IMR-90 (cell line): ENCODE measurements around the gene CCNE1. TPM values are rescaled to one million over a fixed set of nuclear protein-coding genes. Genes with fewer than 3 reads are reported as not detected.

Experiments
- ATAC-seq: fragments of 200-7000 bp; cut with Tn5 transposase; 2 replicates; pipeline ENCODE4 v1.9.1; 2020; ENCODE audit warnings: low read depth, mild to moderate bottlenecking, moderate library complexity
- BruUV-seq: library from RNA; stranded (reverse); fragments of 400-500 nt; replicated peaks from 2 replicates; lab custom pipeline; 2021; lab: Mats Ljungman, UMichigan
- CTCF ChIA-PET: fragments of 300-600 bp; formaldehyde crosslinking; extraction: SDS; loops from one replicate; lab custom pipeline; 2021; ENCODE audit warnings: antibody characterized with exemption; lab: Yijun Ruan, JAX
- POLR2A ChIA-PET: fragments of 300-600 bp; sonication (Branson Sonifier 250); formaldehyde crosslinking; loops from one replicate; lab custom pipeline; 2022; ENCODE audit warnings: antibody characterized with exemption; ENCODE audit not compliant: unreplicated experiment; lab: Charles Lee
- DNase-seq: peaks from one replicate; pipeline ENCODE4 v3.0.0; 2013
- H2AFZ ChIP-seq: replicated peaks from 2 replicates; pipeline ENCODE3; 2013; ENCODE audit warnings: low read length, mild to moderate bottlenecking; ENCODE audit not compliant: poor library complexity
- H2AK5ac ChIP-seq: 2 replicates; pipeline ENCODE4 v1.6.1; 2013; ENCODE audit warnings: low read depth, low read length, inconsistent platforms
- H2AK9ac ChIP-seq: replicated peaks from 2 replicates; pipeline ENCODE3; 2013; ENCODE audit warnings: mild to moderate bottlenecking, low read depth, low read length, moderate library complexity; ENCODE audit not compliant: poor library complexity
- H2BK120ac ChIP-seq: 2 replicates; pipeline ENCODE4 v1.6.1; 2013; ENCODE audit warnings: low read depth, low read length, inconsistent platforms
- H2BK15ac ChIP-seq: 3 replicates; pipeline ENCODE4 v1.6.1; 2013; ENCODE audit warnings: low read depth, low read length, inconsistent platforms
- H2BK20ac ChIP-seq: 2 replicates; pipeline ENCODE4 v1.6.1; 2013; ENCODE audit warnings: low read depth, mild to moderate bottlenecking, inconsistent platforms, low read length, moderate library complexity
- H2BK5ac ChIP-seq: 2 replicates; pipeline ENCODE4 v1.6.1; 2013; ENCODE audit warnings: mild to moderate bottlenecking, low read depth, low read length, inconsistent platforms; ENCODE audit not compliant: poor library complexity, severe bottlenecking
- H3K14ac ChIP-seq: replicated peaks from 2 replicates; pipeline ENCODE4 v1.6.1; 2013; ENCODE audit warnings: low read depth, low read length, inconsistent platforms
- H3K18ac ChIP-seq: 2 replicates; pipeline ENCODE4 v1.6.1; 2013; ENCODE audit warnings: low read depth, low read length, control low read depth
- H3K23ac ChIP-seq: 2 replicates; pipeline ENCODE4 v1.6.1; 2013; ENCODE audit warnings: low read depth, low read length, inconsistent platforms
- H3K27ac ChIP-seq: 2 replicates; pipeline ENCODE4 v1.5.1; 2013; ENCODE audit warnings: mild to moderate bottlenecking, control low read depth, low read length; ENCODE audit not compliant: insufficient read depth
- H3K27me3 ChIP-seq: 2 replicates; pipeline ENCODE4 v1.6.1; 2013; ENCODE audit warnings: low read length; ENCODE audit not compliant: control insufficient read depth, insufficient read depth
- H3K36me3 ChIP-seq: 2 replicates; pipeline ENCODE4 v1.6.1; 2013; ENCODE audit warnings: low read length, mixed read lengths; ENCODE audit not compliant: control insufficient read depth, insufficient read depth
- H3K4ac ChIP-seq: 2 replicates; pipeline ENCODE4 v1.6.1; 2013; ENCODE audit warnings: low read depth, low read length, inconsistent platforms
- H3K4me1 ChIP-seq: 2 replicates; pipeline ENCODE4 v1.6.1; 2013; ENCODE audit warnings: low read length, mixed read lengths; ENCODE audit not compliant: control insufficient read depth, insufficient read depth
- H3K4me2 ChIP-seq: 2 replicates; pipeline ENCODE4 v1.6.1; 2013; ENCODE audit warnings: low read depth, mild to moderate bottlenecking, control low read depth, low read length, moderate library complexity
- H3K4me3 ChIP-seq: 2 replicates; pipeline ENCODE4 v1.5.1; 2013; ENCODE audit warnings: low read depth, mild to moderate bottlenecking, control low read depth, low read length, moderate library complexity; ENCODE audit not compliant: insufficient read depth
- H3K56ac ChIP-seq: 2 replicates; pipeline ENCODE4 v1.6.1; 2013; ENCODE audit warnings: low read length, inconsistent platforms; ENCODE audit not compliant: insufficient read depth; ENCODE audit errors: extremely low read depth
- H3K79me1 ChIP-seq, 2 experiments: 2 replicates each; pipeline ENCODE4 v1.6.1; 2013; ENCODE audit warnings: low read length in 2 of 2, inconsistent platforms in 1 of 2, low read depth in 1 of 2
- H3K9ac ChIP-seq: 2 replicates; pipeline ENCODE4 v1.6.1; 2013; ENCODE audit warnings: low read depth, low read length, control low read depth
- H3K9me1 ChIP-seq: 2 replicates; pipeline ENCODE4 v1.6.1; 2013; ENCODE audit warnings: low read length, inconsistent platforms; ENCODE audit not compliant: insufficient read depth
- H3K9me3 ChIP-seq: 2 replicates; pipeline ENCODE4 v1.6.1; 2013; ENCODE audit warnings: low read length; ENCODE audit not compliant: control insufficient read depth, insufficient read depth
- H4K20me1 ChIP-seq: 2 replicates; pipeline ENCODE4 v1.6.1; 2013; ENCODE audit warnings: low read length, inconsistent platforms; ENCODE audit not compliant: insufficient read depth
- H4K5ac ChIP-seq: 2 replicates; pipeline ENCODE4 v1.6.1; 2013; ENCODE audit warnings: mild to moderate bottlenecking, low read depth, low read length, control low read depth
- H4K8ac ChIP-seq, 2 experiments: 2 replicates each; pipeline ENCODE4 v1.6.1; 2013; ENCODE audit warnings: low read depth in 2 of 2, low read length in 2 of 2, control low read depth in 1 of 2, inconsistent platforms in 1 of 2
- H4K91ac ChIP-seq: 2 replicates; pipeline ENCODE4 v1.6.1; 2013; ENCODE audit warnings: low read depth, low read length, inconsistent platforms; ENCODE audit not compliant: insufficient read depth
- CEBPB ChIP-seq: IDR thresholded peaks from 2 replicates; pipeline ENCODE4 v1.6.1; 2012; ENCODE audit warnings: low read depth, low read length, improper control_type of control experiment
- FOS ChIP-seq: fragments of 150-350 bp; IDR thresholded peaks from 2 replicates; pipeline ENCODE4 v1.6.1; 2016; ENCODE audit warnings: low read depth, low read length
- MAFK ChIP-seq: IDR thresholded peaks from 2 replicates; pipeline ENCODE4 v1.6.1; 2012; ENCODE audit warnings: low read depth, low read length, improper control_type of control experiment
- MAZ ChIP-seq: IDR thresholded peaks from 2 replicates; pipeline ENCODE4 v1.6.1; 2012; ENCODE audit warnings: low read depth, mild to moderate bottlenecking, low read length, improper control_type of control experiment, moderate library complexity, borderline replicate concordance
- MXI1 ChIP-seq: IDR thresholded peaks from 2 replicates; pipeline ENCODE4 v1.6.1; 2012; ENCODE audit warnings: low read depth, mild to moderate bottlenecking, low read length, moderate library complexity, borderline replicate concordance
- NFE2L2 ChIP-seq: fragments of 150-350 bp; IDR thresholded peaks from 2 replicates; pipeline ENCODE4 v1.6.1; 2016; ENCODE audit warnings: low read depth, mild to moderate bottlenecking, low read length
- POLR2A ChIP-seq: IDR thresholded peaks from 2 replicates; pipeline ENCODE4 v1.6.1; 2012; ENCODE audit warnings: mild to moderate bottlenecking, low read depth, low read length
- RAD21 ChIP-seq: IDR thresholded peaks from 2 replicates; pipeline ENCODE4 v1.6.1; 2012; ENCODE audit warnings: low read length, improper control_type of control experiment
- RCOR1 ChIP-seq: IDR thresholded peaks from 2 replicates; pipeline ENCODE4 v1.6.1; 2012; ENCODE audit warnings: mild to moderate bottlenecking, low read length, improper control_type of control experiment; ENCODE audit not compliant: insufficient replicate concordance
- RFX5 ChIP-seq: IDR thresholded peaks from 2 replicates; pipeline ENCODE4 v1.8.0; 2012; ENCODE audit warnings: low read depth, mild to moderate bottlenecking, low read length, moderate library complexity
- SMC3 ChIP-seq: fragments of 150-350 bp; IDR thresholded peaks from 2 replicates; pipeline ENCODE4 v1.6.1; 2016; ENCODE audit warnings: low read depth, mild to moderate bottlenecking, antibody characterized with exemption, low read length, moderate library complexity
- WGBS, 2 experiments: methylation state at CpG; one replicate each; pipeline versions ENCODE4 v1.1.5 to v1.1.7; 2013; ENCODE audit warnings: missing lambda C conversion rate in 2 of 2; ENCODE audit not compliant: insufficient read length in 1 of 2; ENCODE audit errors: extremely low coverage in 2 of 2; 5-methylcytosine and 5-hydroxymethylcytosine counted together
- dilution Hi-C: fragments of 300-500 bp; cut with HindIII; formaldehyde crosslinking; loops from one replicate; pipeline ENCODE4 v1.14.3; 2018; ENCODE audit warnings: low sequenced_read_pairs; ENCODE audit not compliant: unreplicated experiment
- in situ Hi-C: fragments of 300-500 bp; cut with MboI; formaldehyde crosslinking; loops from 3 replicates; pipeline ENCODE4 v1.14.3; 2019; ENCODE audit warnings: low sequenced_read_pairs, inconsistent platforms, mixed read lengths
- intact Hi-C: fragments of 100-400 bp; cut with micrococcal nuclease; formaldehyde crosslinking; loops from 2 replicates; pipeline ENCODE4 v1.10.0; 2022
- polyA plus RNA-seq, 3 experiments: library from polyadenylated mRNA; depleted of rRNA; stranded (reverse); fragments of >200 nt; gene quantifications; 2 replicates each; pipeline ENCODE4 v1.2.3, GENCODE V29; 2012; ENCODE audit warnings: low replicate concordance in 1 of 3
- total RNA-seq: library from RNA; depleted of rRNA; stranded (reverse); fragments of >200 nt; gene quantifications from 2 replicates; pipeline ENCODE4 v1.2.3, GENCODE V29; 2012
- TF ChIP-seq, protein P1 (sequence below): conservative IDR thresholded peaks from 2 replicates; pipeline ENCODE4 v1.5.1; 2012; ENCODE audit warnings: mild to moderate bottlenecking, low read depth, low read length, improper control_type of control experiment
- TF ChIP-seq, protein P2 (sequence below): fragments of 150-350 bp; IDR thresholded peaks from 2 replicates; pipeline ENCODE4 v1.6.1; 2016; ENCODE audit warnings: low read depth, mild to moderate bottlenecking, low read length, moderate library complexity, borderline replicate concordance
- TF ChIP-seq, protein P3 (sequence below): fragments of 150-350 bp; IDR thresholded peaks from 2 replicates; pipeline ENCODE4 v1.6.1; 2017; ENCODE audit warnings: mild to moderate bottlenecking, antibody characterized with exemption, low read length, low read depth

CCNE1 gene
- total and polyA plus RNA-seq, 2 of the 4 experiments (the other 2 are of a cell fraction) = 6.8 to 7.0 TPM

DNA sequence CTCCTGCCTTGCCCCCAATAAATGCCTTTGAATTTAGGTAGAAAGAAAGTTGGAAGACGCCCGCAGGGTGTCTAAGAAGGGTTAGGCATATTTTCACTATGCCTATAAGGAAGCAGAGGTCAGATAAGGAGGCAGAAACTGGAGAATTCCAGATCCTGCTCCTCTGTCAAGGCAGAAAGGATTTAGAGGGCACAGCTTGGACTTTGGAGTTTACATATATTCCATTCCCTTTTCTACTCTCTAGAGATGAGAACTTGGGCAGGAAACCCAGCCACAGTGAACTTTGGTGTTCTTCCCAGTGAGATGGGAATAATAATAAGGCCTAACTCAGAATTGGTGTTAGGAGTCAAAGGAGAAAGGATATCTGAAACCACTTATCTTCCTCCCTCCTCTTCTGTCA is 37.4 kb downstream of the CCNE1 start:
- no peak overlapping the region for H2BK120ac ChIP-seq
- no peaks in the 10 kb centered on the region for H3K79me1 ChIP-seq
- POLR2A ChIA-PET = no interaction called here
- DNase-seq (no peak), ATAC-seq (no peak)
- H4K5ac ChIP-seq = no peak overlapping the region
- H3K56ac ChIP-seq = no peak overlapping the region
- H3K23ac ChIP-seq = no peak overlapping the region
- H2AK5ac ChIP-seq = no peak overlapping the region
- no peak overlapping the region for H3K27ac ChIP-seq
- no peaks in the 10 kb centered on the region; the same call in 1 of the 2 replicates for H4K20me1 ChIP-seq
- intact Hi-C loops (no loop called here), in situ Hi-C loops (loop anchor here (5.0 kb wide), 1 partner anchor 37 kb away; the partner anchor contains the start of gene CCNE1), dilution Hi-C loops (no loop called here)
- H3K4me2 ChIP-seq = no peak overlapping the region
- H3K9me3 ChIP-seq = no peaks in the 10 kb centered on the region
- H2BK20ac ChIP-seq = no peak overlapping the region
- no peak overlapping the region for H3K9ac ChIP-seq
- no peak overlapping the region for H3K4ac ChIP-seq
- H4K8ac ChIP-seq = no peak overlapping the region
- TF ChIP-seq, protein P1, sequence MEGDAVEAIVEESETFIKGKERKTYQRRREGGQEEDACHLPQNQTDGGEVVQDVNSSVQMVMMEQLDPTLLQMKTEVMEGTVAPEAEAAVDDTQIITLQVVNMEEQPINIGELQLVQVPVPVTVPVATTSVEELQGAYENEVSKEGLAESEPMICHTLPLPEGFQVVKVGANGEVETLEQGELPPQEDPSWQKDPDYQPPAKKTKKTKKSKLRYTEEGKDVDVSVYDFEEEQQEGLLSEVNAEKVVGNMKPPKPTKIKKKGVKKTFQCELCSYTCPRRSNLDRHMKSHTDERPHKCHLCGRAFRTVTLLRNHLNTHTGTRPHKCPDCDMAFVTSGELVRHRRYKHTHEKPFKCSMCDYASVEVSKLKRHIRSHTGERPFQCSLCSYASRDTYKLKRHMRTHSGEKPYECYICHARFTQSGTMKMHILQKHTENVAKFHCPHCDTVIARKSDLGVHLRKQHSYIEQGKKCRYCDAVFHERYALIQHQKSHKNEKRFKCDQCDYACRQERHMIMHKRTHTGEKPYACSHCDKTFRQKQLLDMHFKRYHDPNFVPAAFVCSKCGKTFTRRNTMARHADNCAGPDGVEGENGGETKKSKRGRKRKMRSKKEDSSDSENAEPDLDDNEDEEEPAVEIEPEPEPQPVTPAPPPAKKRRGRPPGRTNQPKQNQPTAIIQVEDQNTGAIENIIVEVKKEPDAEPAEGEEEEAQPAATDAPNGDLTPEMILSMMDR = no peak
- TF ChIP-seq POLR2A (no peak), CEBPB (no peak), MAZ (no peak), FOS (no peak), RCOR1 (no peak), SMC3 (no peak), RAD21 (no peak), MXI1 (no peak), RFX5 (no peak), MAFK (no peak), NFE2L2 (no peak)
- TF ChIP-seq, protein P2, sequence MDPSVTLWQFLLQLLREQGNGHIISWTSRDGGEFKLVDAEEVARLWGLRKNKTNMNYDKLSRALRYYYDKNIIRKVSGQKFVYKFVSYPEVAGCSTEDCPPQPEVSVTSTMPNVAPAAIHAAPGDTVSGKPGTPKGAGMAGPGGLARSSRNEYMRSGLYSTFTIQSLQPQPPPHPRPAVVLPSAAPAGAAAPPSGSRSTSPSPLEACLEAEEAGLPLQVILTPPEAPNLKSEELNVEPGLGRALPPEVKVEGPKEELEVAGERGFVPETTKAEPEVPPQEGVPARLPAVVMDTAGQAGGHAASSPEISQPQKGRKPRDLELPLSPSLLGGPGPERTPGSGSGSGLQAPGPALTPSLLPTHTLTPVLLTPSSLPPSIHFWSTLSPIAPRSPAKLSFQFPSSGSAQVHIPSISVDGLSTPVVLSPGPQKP = no peak
- TF ChIP-seq, protein P3, sequence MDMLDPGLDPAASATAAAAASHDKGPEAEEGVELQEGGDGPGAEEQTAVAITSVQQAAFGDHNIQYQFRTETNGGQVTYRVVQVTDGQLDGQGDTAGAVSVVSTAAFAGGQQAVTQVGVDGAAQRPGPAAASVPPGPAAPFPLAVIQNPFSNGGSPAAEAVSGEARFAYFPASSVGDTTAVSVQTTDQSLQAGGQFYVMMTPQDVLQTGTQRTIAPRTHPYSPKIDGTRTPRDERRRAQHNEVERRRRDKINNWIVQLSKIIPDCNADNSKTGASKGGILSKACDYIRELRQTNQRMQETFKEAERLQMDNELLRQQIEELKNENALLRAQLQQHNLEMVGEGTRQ = no peak
- no peak overlapping the region for H2AK9ac ChIP-seq
- no peak overlapping the region for H2AFZ ChIP-seq
- H4K91ac ChIP-seq = no peak overlapping the region
- peaks cover 4% of the 10 kb centered on the region; the same call in 1 of the 2 replicates for H3K27me3 ChIP-seq
- no peak overlapping the region for H2BK5ac ChIP-seq
- CTCF ChIA-PET = no interaction called here
- no CpG with 5 or more reads among the region's 2 CpGs for WGBS, 2 experiments
- no peak overlapping the region for H2BK15ac ChIP-seq
- H3K4me1 ChIP-seq = no peaks in the 10 kb centered on the region
- H3K14ac ChIP-seq = no peak overlapping the region
- no peak overlapping the region for H3K4me3 ChIP-seq
- BruUV-seq = no TSS peak
- no peaks in the 10 kb centered on the region for H3K9me1 ChIP-seq
- no peaks in the 10 kb centered on the region for H3K36me3 ChIP-seq
- no peak overlapping the region for H3K18ac ChIP-seq
